IMR-90 (cell line): ENCODE measurements around the gene USP6NL.

Experiments
- CTCF ChIP-seq: conservative IDR thresholded peaks from 2 replicates; pipeline ENCODE4 v1.5.1; 2012; ENCODE audit warnings: mild to moderate bottlenecking, low read depth, low read length, improper control_type of control experiment
- MAFK ChIP-seq: IDR thresholded peaks from 2 replicates; pipeline ENCODE4 v1.6.1; 2012; ENCODE audit warnings: low read depth, low read length, improper control_type of control experiment
- POLR2A ChIP-seq: IDR thresholded peaks from 2 replicates; pipeline ENCODE4 v1.6.1; 2012; ENCODE audit warnings: mild to moderate bottlenecking, low read depth, low read length
- RAD21 ChIP-seq: IDR thresholded peaks from 2 replicates; pipeline ENCODE4 v1.6.1; 2012; ENCODE audit warnings: low read length, improper control_type of control experiment
- TF ChIP-seq, protein P1 (sequence below): fragments of 150-350 bp; IDR thresholded peaks from 2 replicates; pipeline ENCODE4 v1.6.1; 2017; ENCODE audit warnings: mild to moderate bottlenecking, antibody characterized with exemption, low read length, low read depth
- TF ChIP-seq, protein P2 (sequence below): fragments of 150-350 bp; IDR thresholded peaks from 2 replicates; pipeline ENCODE4 v1.6.1; 2016; ENCODE audit warnings: low read depth, mild to moderate bottlenecking, low read length, moderate library complexity, borderline replicate concordance

GRCh38 chr10:11472158-11472753 lies 139.2 kb downstream of the USP6NL start:
- TF ChIP-seq POLR2A (no peak), RAD21 (peak; percentile 75), CTCF (peak; percentile 58), MAFK (no peak)
- TF ChIP-seq, protein P1, sequence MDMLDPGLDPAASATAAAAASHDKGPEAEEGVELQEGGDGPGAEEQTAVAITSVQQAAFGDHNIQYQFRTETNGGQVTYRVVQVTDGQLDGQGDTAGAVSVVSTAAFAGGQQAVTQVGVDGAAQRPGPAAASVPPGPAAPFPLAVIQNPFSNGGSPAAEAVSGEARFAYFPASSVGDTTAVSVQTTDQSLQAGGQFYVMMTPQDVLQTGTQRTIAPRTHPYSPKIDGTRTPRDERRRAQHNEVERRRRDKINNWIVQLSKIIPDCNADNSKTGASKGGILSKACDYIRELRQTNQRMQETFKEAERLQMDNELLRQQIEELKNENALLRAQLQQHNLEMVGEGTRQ, result no peak
- TF ChIP-seq, protein P2, sequence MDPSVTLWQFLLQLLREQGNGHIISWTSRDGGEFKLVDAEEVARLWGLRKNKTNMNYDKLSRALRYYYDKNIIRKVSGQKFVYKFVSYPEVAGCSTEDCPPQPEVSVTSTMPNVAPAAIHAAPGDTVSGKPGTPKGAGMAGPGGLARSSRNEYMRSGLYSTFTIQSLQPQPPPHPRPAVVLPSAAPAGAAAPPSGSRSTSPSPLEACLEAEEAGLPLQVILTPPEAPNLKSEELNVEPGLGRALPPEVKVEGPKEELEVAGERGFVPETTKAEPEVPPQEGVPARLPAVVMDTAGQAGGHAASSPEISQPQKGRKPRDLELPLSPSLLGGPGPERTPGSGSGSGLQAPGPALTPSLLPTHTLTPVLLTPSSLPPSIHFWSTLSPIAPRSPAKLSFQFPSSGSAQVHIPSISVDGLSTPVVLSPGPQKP, result no peak
